GM10248 (cell line): ENCODE data around the gene TMEM86A.
"Not testable (repeated sequence)": the region's sequence is repeated elsewhere in the genome, so short reads cannot be mapped to it uniquely, and the experiment has no call there.

ENCODE experiments used
- CTCF ChIA-PET: fragments of 300-600 bp; sonication (Branson Sonifier 250); formaldehyde crosslinking; extraction: SDS; loops from one replicate; lab custom pipeline; 2021; ENCODE audit warnings: antibody characterized with exemption; lab: Yijun Ruan, JAX
- POLR2A ChIA-PET: fragments of 350-650 bp; sonication (Branson Sonifier 250); formaldehyde crosslinking; extraction: SDS; loops from one replicate; lab custom pipeline; 2020; ENCODE audit warnings: antibody characterized with exemption; lab: Yijun Ruan, JAX
- DNase-seq: peaks from one replicate; pipeline ENCODE4 v3.0.0; 2012; ENCODE audit errors: extremely low spot score
- TF ChIP-seq, protein P1 (sequence below): IDR thresholded peaks from 2 replicates; pipeline ENCODE4 v1.5.1; 2012; ENCODE audit warnings: mild to moderate bottlenecking, low read depth; ENCODE audit errors: extremely low read depth, missing control alignments, control extremely low read depth

Gene TMEM86A

GRCh38 chr11:18669219-18669596 is 29.4 kb upstream of the TMEM86A start:
- ChIA-PET POLR2A (no interaction called here), CTCF (no interaction called here)
- TF ChIP-seq, protein P1, sequence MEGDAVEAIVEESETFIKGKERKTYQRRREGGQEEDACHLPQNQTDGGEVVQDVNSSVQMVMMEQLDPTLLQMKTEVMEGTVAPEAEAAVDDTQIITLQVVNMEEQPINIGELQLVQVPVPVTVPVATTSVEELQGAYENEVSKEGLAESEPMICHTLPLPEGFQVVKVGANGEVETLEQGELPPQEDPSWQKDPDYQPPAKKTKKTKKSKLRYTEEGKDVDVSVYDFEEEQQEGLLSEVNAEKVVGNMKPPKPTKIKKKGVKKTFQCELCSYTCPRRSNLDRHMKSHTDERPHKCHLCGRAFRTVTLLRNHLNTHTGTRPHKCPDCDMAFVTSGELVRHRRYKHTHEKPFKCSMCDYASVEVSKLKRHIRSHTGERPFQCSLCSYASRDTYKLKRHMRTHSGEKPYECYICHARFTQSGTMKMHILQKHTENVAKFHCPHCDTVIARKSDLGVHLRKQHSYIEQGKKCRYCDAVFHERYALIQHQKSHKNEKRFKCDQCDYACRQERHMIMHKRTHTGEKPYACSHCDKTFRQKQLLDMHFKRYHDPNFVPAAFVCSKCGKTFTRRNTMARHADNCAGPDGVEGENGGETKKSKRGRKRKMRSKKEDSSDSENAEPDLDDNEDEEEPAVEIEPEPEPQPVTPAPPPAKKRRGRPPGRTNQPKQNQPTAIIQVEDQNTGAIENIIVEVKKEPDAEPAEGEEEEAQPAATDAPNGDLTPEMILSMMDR, result no peak
- DNase-seq, result no peak

- DNase-seq, result no peak
- TF ChIP-seq, protein P1, result no peak
- CTCF ChIA-PET, result no interaction called here
- POLR2A ChIA-PET, result no interaction called here
Observed at GRCh38 chr11:18669711-18670110, 28.9 kb upstream of the TMEM86A start.

DNA sequence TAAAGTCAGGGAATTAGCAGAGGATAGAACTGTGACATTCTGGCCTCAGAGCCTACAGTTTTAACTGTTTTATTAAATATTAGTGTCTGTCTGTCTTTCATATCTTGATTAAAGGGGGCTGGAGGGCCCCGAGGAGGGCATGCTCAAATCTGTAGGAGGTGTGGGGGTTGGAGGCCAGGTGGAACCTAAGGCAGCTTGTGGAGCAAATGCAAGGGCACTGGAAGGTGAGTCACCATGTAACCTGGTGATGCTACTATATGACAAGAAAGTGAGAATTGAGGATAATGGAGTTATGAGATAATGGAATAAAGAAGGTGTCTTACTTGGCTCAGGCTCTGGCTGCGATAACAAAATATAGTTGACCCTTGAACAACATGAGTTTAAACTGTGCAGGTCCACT is 27.3 kb upstream of the TMEM86A start:
- TF ChIP-seq, protein P1, result no peak
- DNase-seq, result no peak
- ChIA-PET CTCF (no interaction called here), POLR2A (no interaction called here)

DNA sequence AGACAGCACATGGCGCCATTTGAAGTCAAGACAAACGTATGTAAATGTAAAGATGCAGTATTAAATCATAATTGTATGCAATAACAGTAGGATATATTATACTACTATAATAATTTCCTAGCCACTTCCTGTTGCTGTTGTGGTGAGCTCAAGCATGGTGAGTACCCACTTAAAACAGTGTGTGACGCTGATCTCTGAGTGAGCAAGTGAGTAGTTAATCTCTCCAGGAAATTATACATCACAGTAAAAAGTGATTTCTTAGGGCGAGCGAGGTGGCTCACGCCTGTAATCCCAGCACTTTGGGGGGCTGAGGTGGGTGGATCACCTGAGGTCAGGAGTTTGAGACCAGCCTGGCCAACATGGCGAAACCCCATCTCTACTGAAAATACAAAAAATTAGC is 26.4 kb upstream of the TMEM86A start:
- DNase-seq, POLR2A ChIA-PET: not testable (repeated sequence)
- CTCF ChIA-PET, result interaction anchor here (1.0 kb wide), 1 partner anchor 50 kb away, joined by 3 read pairs; no protein-coding TSS in a partner anchor

GRCh38 chr11:18676803-18677202 is 21.8 kb upstream of the TMEM86A start:
- ChIA-PET POLR2A (no interaction called here), CTCF (interaction anchor here (2.4 kb wide), 1 partner anchor 46 kb away, joined by 9 read pairs; no protein-coding TSS in a partner anchor)
- DNase-seq, result no peak
- TF ChIP-seq, protein P1, result no peak

DNA sequence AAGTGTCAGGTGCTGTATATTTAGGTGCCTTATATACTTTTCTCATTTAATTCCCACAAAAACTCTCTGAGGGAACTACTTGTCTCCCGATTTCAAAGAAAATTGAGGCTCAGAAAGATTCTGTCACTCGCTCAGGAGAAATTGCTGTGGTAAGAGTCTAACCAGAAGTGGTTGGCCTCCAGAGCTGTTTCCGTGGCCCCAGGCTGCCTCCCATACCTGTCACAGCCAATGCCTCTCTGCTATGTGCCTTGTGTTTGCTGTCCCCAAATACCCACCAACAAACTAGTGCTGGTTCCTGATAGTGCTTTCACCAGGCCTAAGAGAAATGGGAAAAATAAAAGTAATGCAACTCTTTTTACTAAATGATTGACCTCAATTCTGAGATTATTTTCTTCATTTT is 21.0 kb upstream of the TMEM86A start:
- DNase-seq, result no peak
- TF ChIP-seq, protein P1, result no peak
- ChIA-PET CTCF (interaction anchor here (2.4 kb wide), 1 partner anchor 45 kb away, joined by 9 read pairs; no protein-coding TSS in a partner anchor), POLR2A (no interaction called here)

GRCh38 chr11:18681949-18682348 is 16.6 kb upstream of the TMEM86A start:
- CTCF ChIA-PET, DNase-seq, POLR2A ChIA-PET: not testable (repeated sequence)

- ChIA-PET POLR2A (no interaction called here), CTCF (no interaction called here)
- DNase-seq, result no peak
- TF ChIP-seq, protein P1, result no peak
Observed at GRCh38 chr11:18682466-18682865, 16.1 kb upstream of the TMEM86A start.
